ENCODE measurements around the gene LINC00305. TPM values are rescaled to one million over a fixed set of nuclear protein-coding genes. Genes with fewer than 3 reads are reported as not detected.

LINC00305 gene
- total RNA-seq, 3 donors from 2014 or later = not detected

GRCh38 chr18:64037812-64038414, 111.0 kb downstream of the LINC00305 start:
- TF ChIP-seq, protein P1, sequence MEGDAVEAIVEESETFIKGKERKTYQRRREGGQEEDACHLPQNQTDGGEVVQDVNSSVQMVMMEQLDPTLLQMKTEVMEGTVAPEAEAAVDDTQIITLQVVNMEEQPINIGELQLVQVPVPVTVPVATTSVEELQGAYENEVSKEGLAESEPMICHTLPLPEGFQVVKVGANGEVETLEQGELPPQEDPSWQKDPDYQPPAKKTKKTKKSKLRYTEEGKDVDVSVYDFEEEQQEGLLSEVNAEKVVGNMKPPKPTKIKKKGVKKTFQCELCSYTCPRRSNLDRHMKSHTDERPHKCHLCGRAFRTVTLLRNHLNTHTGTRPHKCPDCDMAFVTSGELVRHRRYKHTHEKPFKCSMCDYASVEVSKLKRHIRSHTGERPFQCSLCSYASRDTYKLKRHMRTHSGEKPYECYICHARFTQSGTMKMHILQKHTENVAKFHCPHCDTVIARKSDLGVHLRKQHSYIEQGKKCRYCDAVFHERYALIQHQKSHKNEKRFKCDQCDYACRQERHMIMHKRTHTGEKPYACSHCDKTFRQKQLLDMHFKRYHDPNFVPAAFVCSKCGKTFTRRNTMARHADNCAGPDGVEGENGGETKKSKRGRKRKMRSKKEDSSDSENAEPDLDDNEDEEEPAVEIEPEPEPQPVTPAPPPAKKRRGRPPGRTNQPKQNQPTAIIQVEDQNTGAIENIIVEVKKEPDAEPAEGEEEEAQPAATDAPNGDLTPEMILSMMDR (IDR thresholded peaks at IDR 0.05) = no peak

DNA sequence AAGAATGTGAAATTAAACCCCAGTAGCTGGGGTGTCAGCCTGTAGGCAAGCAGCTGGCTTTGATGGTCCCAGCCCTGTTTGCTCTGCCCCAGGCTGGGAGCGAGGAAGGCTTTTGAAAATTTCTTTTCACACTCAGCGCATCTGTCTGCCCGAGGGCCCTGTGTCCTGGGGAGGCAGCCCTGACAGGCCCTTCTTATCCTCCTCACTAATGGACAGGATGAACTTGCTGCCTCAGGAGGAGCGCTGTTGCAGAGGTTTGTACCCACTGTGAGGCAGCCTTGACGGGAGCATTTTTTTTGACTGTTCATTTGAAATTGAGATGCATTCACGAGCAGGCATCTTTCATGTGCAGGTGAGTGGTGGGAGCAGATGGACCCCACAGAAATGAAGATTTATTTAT, 116.6 kb downstream of the LINC00305 start:
- H3K9me3 ChIP-seq = no peaks in the 10 kb centered on the region
- H3K36me3 ChIP-seq (ENCODE audit: low read depth) = no peaks in the 10 kb centered on the region
- DNase-seq (no peak), ATAC-seq (no peak)
- H3K4me3 ChIP-seq = no peak overlapping the region
- H3K4me1 ChIP-seq (ENCODE audit: low read depth) = no peaks in the 10 kb centered on the region
- intact Hi-C loops (cut with DNase I, micrococcal nuclease) = no loop called here
- TF ChIP-seq, protein P1 (IDR thresholded peaks at IDR 0.05) = no peak

More at GRCh38 chr18:64037812-64038414, 111.0 kb downstream of the LINC00305 start:
- no peak overlapping the region for H3K4me3 ChIP-seq
- ATAC-seq (no peak), DNase-seq (no peak)
- H3K4me1 ChIP-seq (ENCODE audit: low read depth) = no peaks in the 10 kb centered on the region
- H3K36me3 ChIP-seq (ENCODE audit: low read depth) = no peaks in the 10 kb centered on the region
- intact Hi-C loops (cut with DNase I, micrococcal nuclease) = no loop called here
- H3K9me3 ChIP-seq = no peaks in the 10 kb centered on the region

- ATAC-seq = no peak
- DNase-seq = no peak
- Histone ChIP-seq H3K4me1 (ENCODE audit: low read depth) (no peaks in the 10 kb centered on the region), H3K4me3 (no peak overlapping the region), H3K36me3 (ENCODE audit: low read depth) (no peaks in the 10 kb centered on the region), H3K9me3 (no peaks in the 10 kb centered on the region)
- TF ChIP-seq, protein P1 (IDR thresholded peaks at IDR 0.05) = no peak
- intact Hi-C loops (cut with DNase I, micrococcal nuclease) = no loop called here
Measured at GRCh38 chr18:64031411-64031810, 117.5 kb downstream of the LINC00305 start.

Other genes starting within 250 kb of the LINC00305 start
- not detected for gene SERPINB10, start 241.1 kb downstream of the LINC00305 start, total RNA-seq
- under 1 TPM in 2 of 3 donors, not detected in 1; 0.22 to 0.38 TPM for gene HMSD, start 199.8 kb downstream of the LINC00305 start, total RNA-seq
- 10 to 100 TPM; 10.7 to 27.3 (median 12.3) TPM for gene SERPINB8, start 179.0 kb downstream of the LINC00305 start, total RNA-seq

Measured in mucosa of descending colon (tissue), 3 donors.